Bone marrow (tissue), 2 donors: ENCODE results near the gene HPSE2.
"Not testable (repeated sequence)": the region's sequence is repeated elsewhere in the genome, so short reads cannot be mapped to it uniquely, and the experiment has no call there.

Source experiments
- DNase-seq, 2 donors: peaks; one replicate each; lab custom pipeline; 2025; lab: John Stamatoyannopoulos, UW

The HPSE2 gene

DNA sequence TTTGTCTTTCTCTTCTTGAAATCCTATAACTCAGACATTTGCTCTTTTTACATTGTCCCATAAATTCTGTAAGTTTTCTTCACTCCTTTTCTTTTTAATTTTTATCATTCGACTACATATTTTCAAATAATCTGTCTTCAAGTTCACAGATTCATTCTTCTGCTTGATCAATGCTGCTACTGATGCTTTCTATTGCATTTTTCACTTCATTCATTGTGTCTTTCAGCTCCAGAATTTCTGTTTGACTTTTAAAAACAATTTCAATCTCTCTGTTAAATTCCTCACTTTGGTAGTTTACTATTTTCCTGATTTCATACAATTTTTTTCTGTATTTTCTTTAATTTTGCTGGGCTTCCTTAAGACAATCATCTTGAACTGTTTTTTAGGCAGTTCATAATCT, 230.4 kb downstream of the HPSE2 start:
- DNase-seq = no peak

DNA sequence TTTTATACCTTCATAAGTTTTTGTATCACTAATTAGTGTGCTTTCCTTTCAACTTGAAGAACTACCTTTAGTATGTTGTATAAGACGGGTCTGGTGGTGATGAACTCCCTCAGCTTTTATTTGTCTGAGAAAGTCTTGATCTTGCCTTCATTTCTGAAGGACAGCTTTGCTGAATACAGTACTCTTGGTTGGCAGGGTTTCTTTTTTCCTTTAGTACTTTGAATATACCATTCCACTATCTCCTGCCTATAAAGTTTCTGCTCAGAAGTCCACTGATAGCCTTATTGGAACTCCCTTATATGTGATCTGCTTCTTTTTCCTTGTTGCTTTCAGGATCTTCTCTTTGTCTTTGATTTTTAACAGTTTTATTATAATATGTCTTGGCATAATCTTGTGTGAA, 230.9 kb downstream of the HPSE2 start:
- DNase-seq = no peak

- no peak for DNase-seq
Observed at GRCh38 chr10:99002392-99002791, 233.3 kb downstream of the HPSE2 start.

DNA sequence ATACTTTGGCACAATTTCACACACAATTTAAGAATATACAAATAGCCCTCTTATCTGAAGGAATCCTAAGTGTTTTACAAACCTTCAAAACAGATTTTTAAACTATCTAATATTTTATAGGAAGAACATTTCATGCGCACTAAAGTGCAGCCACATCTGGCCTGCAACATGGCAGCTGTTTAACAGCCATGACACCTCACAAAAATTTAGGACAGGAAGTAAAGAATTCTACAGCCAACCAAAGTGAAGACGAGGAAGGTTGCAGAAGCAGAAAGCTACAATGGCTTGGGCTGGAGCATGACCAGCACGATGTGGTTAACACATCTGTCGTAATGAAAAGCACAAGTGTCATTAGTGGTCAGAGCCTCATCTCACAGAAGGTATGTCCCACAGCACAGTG, 238.1 kb downstream of the HPSE2 start:
- DNase-seq = no peak

DNA sequence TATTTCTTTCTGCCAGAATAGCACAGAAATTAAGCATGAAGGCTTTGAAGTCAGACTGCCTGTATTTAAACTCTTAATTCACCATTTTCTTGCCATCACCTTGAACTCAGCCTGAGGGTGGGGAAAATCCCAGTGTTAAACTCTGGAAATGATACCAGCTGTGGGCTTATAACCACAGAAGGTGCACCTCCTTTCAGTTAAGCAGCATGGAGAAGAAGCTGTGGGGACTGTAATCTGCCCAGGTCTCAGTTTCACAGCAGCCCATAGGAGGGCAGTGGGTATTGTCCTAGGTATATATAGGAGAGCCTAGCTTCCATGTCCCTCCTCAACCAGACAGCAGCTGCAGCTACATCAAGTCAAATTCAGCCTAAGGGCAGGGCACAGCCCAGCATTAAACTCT, 241.6 kb downstream of the HPSE2 start:
- DNase-seq = no peak

DNA sequence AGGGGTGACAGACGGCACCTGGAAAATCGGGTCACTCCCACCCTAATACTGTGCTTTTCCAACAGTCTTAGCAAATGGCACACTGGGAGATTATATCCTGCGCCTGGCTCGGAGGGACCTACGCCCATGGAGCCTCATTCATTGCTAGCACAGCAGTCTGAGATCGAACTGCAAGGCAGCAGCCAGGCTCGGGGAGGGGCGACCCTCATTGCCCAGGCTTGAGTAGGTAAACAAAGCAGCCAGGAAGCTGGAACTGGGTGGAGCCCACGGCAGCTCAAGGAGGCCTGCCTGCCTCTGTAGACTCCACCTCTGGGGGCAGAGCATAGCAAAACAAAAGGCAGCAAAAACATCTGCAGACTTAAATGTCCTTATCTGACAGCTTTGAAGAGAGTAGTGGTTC, 251.9 kb downstream of the HPSE2 start:
- DNase-seq = not testable (repeated sequence)

- no peak for DNase-seq
Observed at GRCh38 chr10:98980353-98980752, 255.3 kb downstream of the HPSE2 start.

DNA sequence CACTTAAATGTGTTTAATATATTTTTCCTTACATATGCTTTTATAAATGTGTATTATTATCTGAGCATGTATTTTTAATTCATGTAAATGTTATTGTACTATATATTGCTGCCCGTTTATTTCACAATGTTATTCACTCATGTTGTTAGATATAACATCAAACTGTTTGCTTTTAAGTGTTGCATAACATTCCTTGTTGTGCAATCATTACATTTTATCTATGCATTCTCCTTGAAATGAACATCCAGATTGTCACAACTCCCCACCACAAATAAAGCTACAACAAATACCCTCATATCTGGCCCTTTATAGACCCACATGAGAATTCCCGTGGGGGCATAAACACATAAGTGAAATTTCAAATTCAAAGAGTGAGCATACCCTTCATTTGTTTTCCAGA, 264.2 kb downstream of the HPSE2 start:
- DNase-seq = no peak

DNA sequence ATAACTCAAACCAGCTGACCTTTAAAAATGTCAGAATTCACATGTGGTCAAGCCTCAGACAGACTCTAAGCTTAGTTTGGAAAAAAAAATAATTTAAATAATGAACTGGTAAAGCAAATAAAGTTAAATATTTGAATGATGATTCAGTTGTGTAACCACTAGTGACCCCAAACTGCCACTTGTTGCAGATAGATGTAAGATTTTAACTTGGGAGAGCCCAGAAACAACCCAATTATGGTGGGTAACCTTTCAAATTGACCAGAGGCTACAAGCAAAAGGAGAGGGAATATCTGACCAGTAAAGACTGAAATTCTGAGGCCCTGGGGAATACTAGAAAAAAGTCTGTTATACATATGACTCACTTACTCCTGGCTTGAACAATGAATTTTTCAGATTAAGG, 268.1 kb downstream of the HPSE2 start:
- no peak for DNase-seq

DNA sequence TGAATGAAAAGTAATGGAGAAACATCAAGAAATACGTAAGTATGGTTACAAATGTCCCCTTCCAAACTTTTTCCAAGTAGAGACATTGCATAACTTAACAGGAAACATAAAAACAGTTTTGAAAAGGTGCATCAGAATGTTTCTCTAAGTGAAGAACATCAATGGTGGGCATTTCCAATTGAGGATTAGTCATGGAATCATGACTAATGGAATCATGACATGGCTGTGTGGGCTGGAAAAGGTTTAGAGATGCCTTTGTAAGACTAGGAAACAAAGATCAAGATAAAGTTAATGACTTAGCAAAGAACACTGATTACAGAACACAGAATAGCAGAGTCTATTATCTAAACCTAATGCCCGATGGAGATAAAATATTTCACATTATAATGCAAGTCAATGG, 272.0 kb downstream of the HPSE2 start:
- DNase-seq = no peak

DNA sequence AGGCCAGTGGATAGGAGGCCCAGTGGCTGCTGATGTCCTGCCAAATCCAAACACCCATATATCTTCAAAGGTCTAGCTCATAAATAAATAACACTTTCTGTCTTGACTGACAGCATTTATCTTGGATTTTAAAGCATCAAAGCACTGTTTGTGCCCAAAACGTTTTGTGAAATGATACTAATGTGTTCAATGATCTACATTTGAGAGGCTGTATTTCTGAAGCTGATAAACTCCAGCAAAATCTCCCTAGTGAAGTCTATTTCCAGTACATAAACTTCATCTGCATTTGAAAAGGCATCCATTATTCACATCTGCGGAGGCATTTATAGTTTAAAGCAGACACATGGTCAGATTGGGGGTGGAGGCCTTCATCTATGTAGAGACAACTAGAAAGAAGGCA, 276.3 kb downstream of the HPSE2 start:
- DNase-seq = no peak

DNA sequence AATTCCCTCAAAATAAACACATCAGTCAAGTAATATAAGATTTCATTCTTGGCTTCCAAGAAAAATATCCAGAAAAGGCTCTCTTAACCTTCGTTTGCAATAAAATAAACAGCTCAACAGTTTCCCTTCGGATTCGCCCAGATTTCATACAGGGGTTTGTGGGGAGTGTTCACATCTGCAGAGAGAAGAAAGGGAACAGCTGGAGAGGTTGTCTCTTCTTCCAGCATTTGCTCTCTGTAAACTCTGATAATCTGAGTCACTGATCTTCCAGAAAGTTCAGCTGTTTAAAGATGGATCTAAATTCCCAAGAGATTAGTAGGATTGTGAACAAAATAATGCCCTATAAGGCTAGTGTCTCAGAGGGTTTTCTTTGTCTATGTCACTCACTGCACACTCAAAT, 277.9 kb downstream of the HPSE2 start:
- no peak for DNase-seq

DNA sequence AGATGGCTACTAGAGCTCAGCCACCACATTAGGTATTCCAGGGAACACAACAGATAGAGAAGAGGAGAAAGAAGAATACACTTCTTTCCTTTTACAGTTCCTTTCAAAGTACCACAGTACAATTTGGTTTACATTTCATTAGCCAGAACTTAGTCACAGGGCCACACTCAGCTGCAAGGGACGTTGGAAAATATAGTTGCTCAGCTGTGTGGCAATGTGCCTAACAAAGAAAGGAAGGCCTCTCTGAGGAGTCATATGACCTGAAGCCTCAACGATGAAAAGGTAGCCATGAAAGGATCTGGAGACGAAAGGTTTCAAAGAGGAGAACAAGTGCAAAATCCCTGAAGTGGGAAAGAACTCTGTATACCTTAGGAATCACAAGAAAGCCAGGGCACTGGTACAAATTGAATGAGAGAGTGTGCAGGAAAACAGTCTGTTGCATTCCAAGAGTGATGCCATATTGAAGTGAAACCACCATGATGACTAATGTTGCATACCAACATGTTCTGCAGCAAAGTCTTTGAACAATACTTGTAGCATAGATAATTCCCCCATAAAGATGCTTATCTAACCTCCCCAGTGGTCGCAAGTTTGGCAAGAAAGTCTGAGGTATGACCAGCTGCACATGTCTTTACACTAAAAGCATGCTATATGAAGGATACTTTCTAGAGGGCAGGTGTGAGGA, 278.9 kb downstream of the HPSE2 start:
- DNase-seq = no peak

DNA sequence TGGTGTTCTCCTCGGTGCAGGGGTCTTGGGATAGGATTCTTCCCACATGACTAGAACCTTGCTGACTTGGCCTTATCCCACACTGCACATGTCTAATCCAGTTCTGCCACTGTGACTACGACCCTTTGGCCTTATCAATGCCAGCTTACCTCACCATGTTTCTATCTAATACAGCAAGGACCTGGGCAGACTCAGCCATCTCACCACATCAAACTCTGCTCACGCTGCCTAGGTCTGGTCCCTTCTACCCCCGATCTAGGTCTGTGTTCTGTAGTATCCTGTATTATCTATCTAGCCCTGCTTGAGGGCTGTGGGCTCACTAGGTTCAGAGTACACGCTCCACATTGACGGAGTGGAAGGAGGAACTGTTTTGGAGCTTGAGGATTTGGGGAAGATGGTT, 282.4 kb downstream of the HPSE2 start:
- no peak for DNase-seq

GRCh38 chr10:98951269-98952000, 284.2 kb downstream of the HPSE2 start:
- no peak for DNase-seq

GRCh38 chr10:98950106-98950505, 285.5 kb downstream of the HPSE2 start:
- DNase-seq = no peak

DNA sequence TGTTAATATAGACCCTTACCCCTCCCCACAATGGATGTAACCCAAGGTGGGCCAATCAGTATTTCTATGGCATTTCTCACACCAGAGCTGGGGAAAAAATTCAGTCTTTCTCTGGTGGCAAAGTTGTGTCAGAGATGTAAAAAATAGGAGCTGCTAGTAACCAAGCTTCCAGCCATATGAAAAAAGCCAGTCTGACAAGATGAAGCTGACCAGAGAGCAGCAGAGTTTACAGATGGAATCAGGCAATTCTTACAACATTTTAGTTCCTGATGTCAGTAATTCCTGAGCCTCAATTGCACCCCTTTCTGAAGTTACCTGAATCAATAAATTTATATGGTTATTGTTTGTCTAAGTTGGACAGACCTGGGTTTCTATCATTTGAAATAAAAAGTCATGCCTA, 286.3 kb downstream of the HPSE2 start:
- DNase-seq = no peak

DNA sequence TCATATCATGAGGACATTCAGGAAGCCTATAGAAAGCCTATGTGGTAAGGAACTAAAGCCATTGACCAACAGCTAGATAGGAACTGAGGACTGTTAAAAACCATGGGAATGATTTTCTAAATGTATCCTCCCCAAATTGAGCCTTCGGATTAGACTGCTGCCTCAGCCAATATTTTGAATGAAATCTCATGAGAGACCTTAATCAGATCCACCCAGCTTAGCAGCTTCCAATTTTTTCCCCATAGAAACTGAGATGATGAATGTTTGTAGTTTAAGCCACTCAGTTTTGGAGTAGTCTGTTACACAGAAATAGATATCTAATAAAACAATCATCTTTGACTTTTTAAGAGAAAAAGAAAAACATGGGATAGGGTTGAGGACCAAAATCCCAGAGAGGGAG, 292.0 kb downstream of the HPSE2 start:
- no peak for DNase-seq

- no peak for DNase-seq
Observed at GRCh38 chr10:98929709-98930108, 305.9 kb downstream of the HPSE2 start.

GRCh38 chr10:98925651-98926050, 310.0 kb downstream of the HPSE2 start:
- no peak for DNase-seq

GRCh38 chr10:98924526-98924925, 311.1 kb downstream of the HPSE2 start:
- no peak for DNase-seq

DNA sequence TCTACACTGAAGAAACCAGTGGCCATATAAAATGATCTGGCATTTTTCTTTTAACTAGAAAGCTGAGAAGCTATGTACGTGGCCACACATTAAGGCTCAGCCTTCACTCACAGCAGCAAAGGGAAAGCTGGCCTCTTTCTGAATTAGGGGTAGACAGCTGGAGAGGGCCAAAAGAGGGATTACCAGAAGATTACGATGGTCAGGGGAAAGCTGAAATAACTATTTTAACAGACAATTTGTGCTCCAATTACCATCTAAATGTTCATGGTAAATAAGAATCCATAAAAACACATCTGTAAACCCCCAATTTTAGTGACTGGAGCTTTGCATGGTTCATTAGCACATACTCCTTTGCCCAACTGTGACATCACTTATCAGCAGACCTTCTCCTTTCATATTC, 314.3 kb downstream of the HPSE2 start:
- DNase-seq = no peak

- no peak for DNase-seq
Observed at GRCh38 chr10:98920807-98921206, 314.8 kb downstream of the HPSE2 start.

DNA sequence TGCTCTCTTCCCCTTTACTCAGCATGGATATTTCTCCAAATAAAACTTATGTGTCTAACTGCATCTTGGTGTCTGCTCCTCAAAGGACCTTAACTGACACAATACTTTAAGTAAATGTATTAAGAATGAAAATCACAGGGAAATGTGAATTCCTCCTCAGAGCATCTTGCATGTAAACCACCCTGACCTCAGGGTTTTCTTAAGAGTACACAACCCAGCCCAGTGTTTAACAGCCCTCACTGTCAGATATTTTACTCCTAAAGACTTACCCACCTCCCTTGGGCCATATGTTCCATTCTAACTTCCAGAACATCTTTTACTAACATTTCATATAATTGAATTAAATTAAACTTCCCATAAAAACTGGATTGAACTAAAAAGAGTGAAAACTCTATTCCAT, 315.3 kb downstream of the HPSE2 start:
- no peak for DNase-seq
